Measurements from ENCODE around the gene SLC5A1. TPM values are rescaled to one million over a fixed set of nuclear protein-coding genes. Genes with fewer than 3 reads are reported as not detected.

The SLC5A1 gene
- polyA plus RNA-seq, 1 donor from 2014 or later, result not detected

- Histone ChIP-seq H3K79me2 (replicated peaks; ENCODE audit: insufficient read depth, low read length) (no peaks in the 10 kb centered on the region), H3K9ac (ENCODE audit: low read length) (no peak overlapping the region), H2AFZ (ENCODE audit: low read depth, low read length) (no peak overlapping the region), H3K36me3 (ENCODE audit: insufficient read depth, low read length) (no peaks in the 10 kb centered on the region), H3K27me3 (ENCODE audit: insufficient read depth, low read depth, low read length) (no peaks in the 10 kb centered on the region), H3F3A (ENCODE audit: insufficient read depth, low read length, poor library complexity, severe bottlenecking) (no peaks in the 10 kb centered on the region), H3K9me2 (ENCODE audit: insufficient read depth, low read length) (no peaks in the 10 kb centered on the region), H3K4me2 (ENCODE audit: low read length) (no peak overlapping the region), H3K27ac (ENCODE audit: low read length) (no peak overlapping the region), H3K4me3 (ENCODE audit: low read length) (no peak overlapping the region), H4K20me1 (ENCODE audit: insufficient read depth) (no peaks in the 10 kb centered on the region), H3K9me3 (ENCODE audit: low read length) (no peaks in the 10 kb centered on the region)
- TF ChIP-seq CTCF (IDR thresholded peaks at IDR 0.05; ENCODE audit: poor library complexity, severe bottlenecking) (no peak), MXI1 (conservative IDR thresholded peaks at IDR 0.05; ENCODE audit: poor library complexity, severe bottlenecking) (no peak), RAD21 (conservative IDR thresholded peaks at IDR 0.05) (no peak), EP300 (conservative IDR thresholded peaks at IDR 0.05; ENCODE audit: poor library complexity, severe bottlenecking) (no peak), EZH2 (IDR thresholded peaks at IDR 0.05; ENCODE audit: borderline replicate concordance, insufficient read depth, low read length, poor library complexity, severe bottlenecking) (no peak), POLR2AphosphoS5 (IDR thresholded peaks at IDR 0.05) (no peak), REST (IDR thresholded peaks at IDR 0.05; ENCODE audit: borderline replicate concordance) (no peak), TAF1 (IDR thresholded peaks at IDR 0.05; ENCODE audit: low read depth) (no peak)
Measured at GRCh38 chr22:32020117-32020516, 22.9 kb upstream of the SLC5A1 start.

GRCh38 chr22:32021716-32022115 lies 21.3 kb upstream of the SLC5A1 start:
- Histone ChIP-seq H3K79me2 (replicated peaks; ENCODE audit: insufficient read depth, low read length) (no peaks in the 10 kb centered on the region), H3K36me3 (ENCODE audit: insufficient read depth, low read length) (no peaks in the 10 kb centered on the region), H3K27ac (ENCODE audit: low read length) (no peak overlapping the region), H4K20me1 (ENCODE audit: insufficient read depth) (no peaks in the 10 kb centered on the region), H3K9me2 (ENCODE audit: insufficient read depth, low read length) (no peaks in the 10 kb centered on the region), H3K4me2 (ENCODE audit: low read length) (no peak overlapping the region), H3K27me3 (ENCODE audit: insufficient read depth, low read depth, low read length) (no peaks in the 10 kb centered on the region), H2AFZ (ENCODE audit: low read depth, low read length) (no peak overlapping the region), H3K9ac (ENCODE audit: low read length) (no peak overlapping the region), H3K4me3 (ENCODE audit: low read length) (no peak overlapping the region), H3K9me3 (ENCODE audit: low read length) (no peaks in the 10 kb centered on the region), H3F3A (ENCODE audit: insufficient read depth, low read length, poor library complexity, severe bottlenecking) (no peaks in the 10 kb centered on the region)
- no peak for TF ChIP-seq CTCF (IDR thresholded peaks at IDR 0.05; ENCODE audit: poor library complexity, severe bottlenecking)
- TF ChIP-seq EP300 (conservative IDR thresholded peaks at IDR 0.05; ENCODE audit: poor library complexity, severe bottlenecking), result no peak
- TF ChIP-seq MXI1 (conservative IDR thresholded peaks at IDR 0.05; ENCODE audit: poor library complexity, severe bottlenecking), result no peak
- TF ChIP-seq SMC3 (conservative IDR thresholded peaks at IDR 0.05; ENCODE audit: poor library complexity), result no peak
- no peak for TF ChIP-seq POLR2AphosphoS5 (IDR thresholded peaks at IDR 0.05)
- no peak for TF ChIP-seq TAF1 (IDR thresholded peaks at IDR 0.05; ENCODE audit: low read depth)
- TF ChIP-seq RAD21 (conservative IDR thresholded peaks at IDR 0.05), result no peak
- no peak for TF ChIP-seq REST (IDR thresholded peaks at IDR 0.05; ENCODE audit: borderline replicate concordance)
- no peak for TF ChIP-seq EZH2 (IDR thresholded peaks at IDR 0.05; ENCODE audit: borderline replicate concordance, insufficient read depth, low read length, poor library complexity, severe bottlenecking)

All from neural cell (in vitro differentiated cells).